ENCODE results near the gene DCDC1.

GRCh38 chr11:31150841-31151240 is 218.7 kb downstream of the DCDC1 start:
- TF ChIP-seq POLR2AphosphoS5 (IDR thresholded peaks at IDR 0.05): no peak
- TF ChIP-seq CTCF (IDR thresholded peaks at IDR 0.05): no peak
- no peak for TF ChIP-seq POLR2A (IDR thresholded peaks at IDR 0.05; ENCODE audit: low read depth)

All from esophagus muscularis mucosa (tissue), 3 donors.